HL-60/S4 (cell line): ENCODE results near the gene SLCO3A1.

Source experiments
- in situ Hi-C: fragments of 300-500 bp; cut with MboI; formaldehyde crosslinking; loops from 2 replicates; pipeline ENCODE4 v1.14.3; 2022; ENCODE audit warnings: low sequenced_read_pairs

Gene SLCO3A1

DNA sequence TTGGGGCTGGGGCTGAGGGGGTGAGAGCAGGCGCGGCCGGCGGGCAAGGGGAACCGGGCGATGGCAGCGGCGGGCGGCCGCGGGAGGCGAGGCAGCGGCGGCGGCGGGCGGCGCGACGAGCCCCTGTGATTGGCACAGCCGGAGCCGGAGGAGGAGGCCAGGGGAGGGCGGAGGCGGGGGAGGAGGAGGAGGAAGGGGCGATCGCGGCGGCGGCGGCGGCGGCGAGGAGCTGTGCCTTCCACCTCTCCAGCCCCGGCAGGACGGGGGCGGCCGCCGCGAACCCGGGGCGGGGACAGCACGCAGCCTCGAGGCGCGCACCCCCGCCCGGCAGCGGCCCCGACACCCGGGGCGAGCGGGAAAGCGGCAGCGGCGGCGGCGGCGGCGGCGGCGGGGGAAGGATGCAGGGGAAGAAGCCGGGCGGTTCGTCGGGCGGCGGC is at the start of gene SLCO3A1:
Gene SLCO3A1, plus strand, starts transcription at position 198 of the 437 bp plus-strand sequence.
- in situ Hi-C loops = no loop called here

- in situ Hi-C loops = no loop called here
Observed at GRCh38 chr15:91807122-91807521, 46.4 kb upstream of the SLCO3A1 start.

DNA sequence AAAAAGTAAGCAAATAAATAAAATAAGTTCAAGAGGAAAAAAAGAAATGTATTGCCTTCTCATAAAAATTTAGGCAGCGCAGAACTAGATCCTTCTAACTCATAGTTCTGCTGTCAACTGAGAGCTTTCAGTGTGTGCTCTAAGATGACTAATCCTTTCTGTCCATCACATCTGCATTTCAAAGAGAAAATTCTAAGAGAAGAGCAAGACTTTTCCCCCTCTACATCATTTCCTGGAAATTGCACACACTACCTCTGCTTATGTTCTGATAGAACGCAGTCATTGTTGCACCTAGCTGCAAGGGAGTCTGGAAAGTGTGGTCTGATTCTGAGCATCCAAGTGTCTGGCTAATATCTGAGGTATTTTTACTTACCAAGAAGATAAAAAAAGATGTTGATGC is 39.6 kb upstream of the SLCO3A1 start:
- in situ Hi-C loops = no loop called here

GRCh38 chr15:91816942-91817341 is 36.6 kb upstream of the SLCO3A1 start:
- in situ Hi-C loops = no loop called here

GRCh38 chr15:91821458-91821857 is 32.0 kb upstream of the SLCO3A1 start:
- in situ Hi-C loops = no loop called here

DNA sequence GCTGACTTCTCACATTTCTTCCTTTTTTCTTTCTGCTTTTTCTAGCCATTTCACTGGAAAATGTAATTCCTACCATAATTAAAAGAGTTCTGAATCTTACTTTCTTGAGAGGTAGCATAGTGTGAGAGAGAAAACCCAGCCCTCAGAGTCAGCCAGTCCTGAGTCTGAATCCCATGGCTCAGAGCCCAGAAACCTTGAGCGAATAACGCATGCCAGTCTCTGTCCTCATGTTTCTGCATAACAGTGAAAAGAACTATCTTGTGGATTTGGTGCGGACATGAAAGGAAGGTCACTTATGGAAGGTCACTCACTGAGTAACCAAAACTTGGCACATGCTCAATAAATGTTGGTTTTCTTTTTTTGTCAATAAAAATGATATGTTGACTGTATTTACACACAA is 29.3 kb upstream of the SLCO3A1 start:
- in situ Hi-C loops = no loop called here

DNA sequence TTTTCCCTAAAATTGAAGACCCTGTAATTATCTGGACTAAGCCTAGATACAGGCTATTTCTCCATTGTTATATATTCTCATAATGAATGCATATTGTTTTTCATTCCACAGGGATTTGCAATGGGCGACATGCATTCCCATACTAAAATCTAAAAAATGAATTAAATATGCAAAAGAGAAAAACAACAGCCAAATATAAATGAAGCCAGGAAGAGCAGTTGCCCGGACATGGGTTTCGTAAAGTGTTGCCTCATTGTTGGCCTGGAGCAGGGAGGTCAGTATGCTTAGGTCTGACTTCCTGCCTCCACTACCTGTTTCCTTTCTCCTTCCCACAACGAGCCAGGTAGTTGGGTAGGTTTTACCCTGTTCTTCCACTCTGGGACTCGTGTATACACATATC is 27.1 kb upstream of the SLCO3A1 start:
- in situ Hi-C loops = no loop called here

- in situ Hi-C loops = no loop called here
Observed at GRCh38 chr15:91833056-91833455, 20.5 kb upstream of the SLCO3A1 start.

DNA sequence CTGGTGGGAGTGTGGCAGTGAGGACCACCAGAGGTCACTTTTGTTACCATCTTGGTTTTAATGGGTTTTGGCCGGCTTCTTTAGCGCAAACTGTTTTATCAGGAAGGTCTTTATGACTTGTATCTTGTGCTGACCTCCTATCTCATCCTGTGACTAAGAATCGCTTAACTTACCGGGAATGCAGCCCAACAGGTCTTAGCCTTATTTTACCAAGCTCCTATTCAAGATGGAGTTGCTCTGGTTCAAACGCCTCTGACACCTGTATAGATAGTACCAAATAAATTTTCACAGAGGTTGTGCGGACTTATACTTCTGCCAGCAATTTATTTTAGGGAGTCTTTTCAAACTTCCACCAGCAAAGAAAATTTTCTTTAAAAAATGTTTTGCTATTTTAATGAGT is 13.6 kb upstream of the SLCO3A1 start:
- in situ Hi-C loops = no loop called here

DNA sequence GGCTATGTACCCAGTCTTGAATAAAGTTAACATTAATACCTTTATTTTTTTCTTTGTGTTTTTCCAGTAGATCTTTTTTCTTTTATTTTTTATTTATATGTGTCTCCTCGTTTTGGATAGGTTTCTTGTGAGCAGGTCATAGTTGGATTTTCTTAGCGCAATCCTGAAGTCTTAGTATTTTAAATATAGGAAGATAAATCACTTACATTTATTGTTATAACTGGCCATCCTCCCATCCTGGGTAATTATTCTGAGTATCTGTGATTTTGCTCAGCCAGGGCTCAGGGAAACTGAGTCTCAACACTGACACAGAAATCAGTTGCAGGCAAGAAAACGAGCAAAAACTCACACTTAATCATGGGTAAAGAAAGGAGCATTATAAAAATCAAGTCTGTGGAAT is 11.6 kb upstream of the SLCO3A1 start:
- in situ Hi-C loops = no loop called here

DNA sequence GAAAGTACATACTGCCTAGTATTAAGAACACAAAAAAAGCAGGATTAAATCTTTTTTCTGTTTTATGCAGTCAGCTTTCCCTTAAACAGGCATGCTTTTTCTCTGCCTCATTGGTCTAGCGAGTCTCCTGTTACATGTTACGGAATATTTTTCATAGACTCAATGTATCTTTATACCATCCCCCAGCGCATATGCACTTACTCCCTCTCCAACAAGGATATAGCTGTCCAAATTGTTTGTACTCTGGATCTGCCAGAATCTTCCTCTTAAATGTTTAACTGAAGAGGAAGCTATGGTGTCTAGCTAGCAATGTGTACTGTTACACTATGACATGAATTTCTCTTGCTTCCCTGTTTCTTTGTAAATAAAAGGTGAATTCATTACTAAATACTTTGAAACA is 9.2 kb upstream of the SLCO3A1 start:
- in situ Hi-C loops = no loop called here

- in situ Hi-C loops = no loop called here
Observed at GRCh38 chr15:91844928-91845327, 8.6 kb upstream of the SLCO3A1 start.

- in situ Hi-C loops = no loop called here
Observed at GRCh38 chr15:91845720-91846119, 7.8 kb upstream of the SLCO3A1 start.

GRCh38 chr15:91849180-91849579 is 4.3 kb upstream of the SLCO3A1 start:
- in situ Hi-C loops = no loop called here

GRCh38 chr15:91849749-91850161 is 3.8 kb upstream of the SLCO3A1 start:
- in situ Hi-C loops = no loop called here

- in situ Hi-C loops = no loop called here
Observed at GRCh38 chr15:91852741-91853510, 582 bp upstream of the SLCO3A1 start.

DNA sequence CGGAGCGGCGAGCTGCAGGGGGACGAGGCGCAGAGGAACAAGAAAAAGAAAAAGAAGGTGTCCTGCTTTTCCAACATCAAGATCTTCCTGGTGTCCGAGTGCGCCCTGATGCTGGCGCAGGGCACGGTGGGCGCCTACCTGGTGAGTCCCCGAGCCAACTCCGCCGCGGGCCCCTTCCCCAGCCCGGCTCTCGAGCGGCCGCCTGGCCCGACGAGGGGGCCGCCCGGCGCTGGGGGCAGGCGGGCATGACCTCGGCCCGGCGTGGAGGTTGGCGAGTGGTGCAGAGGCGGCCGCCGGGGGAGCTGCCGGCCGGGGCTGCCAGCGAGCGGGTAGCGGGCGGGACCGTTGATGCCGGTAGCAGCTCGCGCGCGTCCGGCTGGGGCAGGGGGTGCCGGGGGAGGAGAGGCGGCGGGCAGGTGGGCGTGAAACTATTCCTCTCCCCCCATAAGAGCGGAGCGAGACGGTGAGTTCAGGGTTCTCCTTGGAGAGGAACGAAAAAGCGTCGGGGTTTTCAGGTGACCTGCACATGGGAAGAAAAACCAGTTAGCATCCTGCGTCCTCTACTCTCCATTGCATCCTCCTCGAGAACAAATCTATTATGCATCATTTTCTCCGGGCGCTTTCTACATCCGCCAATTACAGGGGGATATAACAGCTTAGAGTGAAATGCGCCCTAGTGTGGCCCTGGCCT is 585 bp downstream of the SLCO3A1 start:
- in situ Hi-C loops = no loop called here

DNA sequence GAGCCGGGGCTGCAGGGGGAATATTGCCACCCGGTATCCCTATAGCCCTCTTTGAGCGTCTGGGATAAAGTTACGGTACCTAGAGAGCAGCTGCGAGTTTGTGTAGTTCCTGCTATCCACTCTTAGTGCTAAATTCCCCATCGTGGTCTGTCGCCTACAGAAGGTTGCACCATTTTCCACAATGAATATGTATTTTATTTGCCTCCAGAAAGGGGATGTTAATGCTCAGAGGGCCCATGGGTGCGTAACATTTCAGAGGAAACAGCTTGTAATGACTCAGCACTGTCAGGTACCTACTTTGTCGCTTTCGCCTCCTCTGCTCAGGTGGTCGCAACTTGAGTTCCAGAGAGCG is 1.1 kb downstream of the SLCO3A1 start:
- in situ Hi-C loops = no loop called here

- in situ Hi-C loops = no loop called here
Observed at GRCh38 chr15:91855241-91855640, 1.7 kb downstream of the SLCO3A1 start.

DNA sequence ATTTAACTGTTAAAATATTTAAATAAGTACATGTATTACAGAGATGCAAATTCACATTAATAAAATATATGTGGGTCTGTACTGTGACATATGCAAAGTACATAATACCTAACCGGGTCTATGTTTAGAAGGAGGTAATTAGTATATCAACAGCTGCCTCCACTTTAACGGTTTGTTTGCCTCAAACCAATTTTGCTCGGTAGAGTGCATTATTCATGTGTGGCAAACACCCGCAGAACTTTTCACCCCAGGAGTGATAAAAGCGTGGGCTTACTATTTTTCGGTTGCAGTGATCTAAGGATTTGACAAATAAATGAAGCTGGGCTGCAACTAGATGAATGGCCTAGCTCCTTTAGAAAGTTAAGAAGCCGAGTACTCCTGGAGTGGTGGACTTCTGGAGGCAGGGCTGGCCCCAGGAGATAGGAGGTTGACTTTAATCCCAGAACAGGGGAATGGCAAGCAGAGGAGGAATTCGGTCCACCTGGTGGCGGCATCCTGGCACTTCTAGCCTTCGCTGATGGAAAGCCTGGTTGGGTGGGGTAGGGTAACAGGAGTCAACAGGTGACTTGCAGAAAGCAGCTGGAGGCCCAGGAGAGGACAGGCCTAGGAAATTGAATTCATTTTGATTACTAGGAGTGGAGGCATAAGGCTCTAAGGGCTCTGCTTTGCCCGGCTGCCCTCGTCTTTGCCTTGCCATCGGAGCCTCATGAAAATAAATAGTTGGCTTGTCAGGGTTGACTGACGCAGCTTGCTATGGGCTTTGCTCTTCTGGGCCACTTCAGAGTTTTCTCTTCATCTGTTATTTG is 2.4 kb downstream of the SLCO3A1 start:
- in situ Hi-C loops = no loop called here

GRCh38 chr15:91857224-91857585 is 3.7 kb downstream of the SLCO3A1 start:
- in situ Hi-C loops = no loop called here

DNA sequence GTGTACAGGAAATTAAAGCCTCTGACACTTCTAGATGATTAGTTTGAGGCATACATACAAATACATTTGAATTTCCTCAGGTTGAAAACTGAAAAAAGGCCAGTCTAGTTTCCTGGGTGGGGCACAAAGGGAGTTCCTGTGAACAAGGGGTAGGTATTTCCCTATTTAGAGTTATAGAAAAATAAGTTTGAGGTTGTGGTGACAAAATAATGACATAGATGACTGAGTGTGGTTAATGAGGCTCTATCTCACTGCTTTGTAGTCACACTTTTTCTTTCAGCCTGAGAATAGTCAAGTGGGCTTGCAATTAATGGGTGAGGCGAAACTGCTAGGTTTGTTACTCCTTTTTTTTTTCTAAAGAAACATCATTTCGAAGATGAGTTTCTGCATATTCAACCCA is 4.3 kb downstream of the SLCO3A1 start:
- in situ Hi-C loops = no loop called here
